SU-DHL-6 (cell line): ENCODE measurements around the gene MYH7B.

Experiments used
- CTCF ChIP-seq: fragments of 200-600 bp; sonication (generic); IDR thresholded peaks from one replicate; pipeline ENCODE4 v1.5.1; 2017; ENCODE audit warnings: antibody characterized with exemption, mild to moderate bottlenecking, low read length, moderate library complexity; ENCODE audit not compliant: insufficient read depth, poor library complexity, severe bottlenecking
- EZH2phosphoT487 ChIP-seq: fragments of 200-600 bp; sonication (generic), shearing (Covaris generic); conservative IDR thresholded peaks from 2 replicates; pipeline ENCODE4 v1.6.1; 2018; ENCODE audit warnings: mild to moderate bottlenecking, antibody characterized with exemption, low read length, moderate library complexity, mixed read lengths

GRCh38 chr20:34983089-34983820, 27.6 kb downstream of the MYH7B start:
- TF ChIP-seq CTCF: no peak
- TF ChIP-seq EZH2phosphoT487: no peak
